Tibial artery (tissue), 4 donors: ENCODE results near the gene SH3PXD2B.

Experiments used
- DNase-seq, 2 donors: peaks; one replicate each; pipeline ENCODE4 v3.0.0-alpha.2; 2019
- H3K27ac ChIP-seq, 2 donors: fragments of 200-600 bp; sonication (generic) in 1 of 2; 1 replicate in 1 of 2; 2 replicates in 1 of 2; pipeline ENCODE4 v1.5.1; 2018 to 2019; ENCODE audit warnings: mild to moderate bottlenecking in 1 of 2
- H3K27me3 ChIP-seq, 2 donors: fragments of 200-600 bp; sonication (generic) in 1 of 2; one replicate each; pipeline versions ENCODE4 v1.5.1 to v1.6.0; 2016 to 2019
- H3K36me3 ChIP-seq, 3 donors: fragments of 200-600 bp; sonication (generic) in 2 of 3; one replicate each; pipeline ENCODE4 v1.5.1; 2016 to 2019; ENCODE audit warnings: mild to moderate bottlenecking in 2 of 3
- H3K4me1 ChIP-seq, 4 donors: fragments of 200-600 bp; sonication (generic) in 2 of 4; 1 replicate in 3 of 4; 2 replicates in 1 of 4; pipeline ENCODE4 v1.5.1; 2016 to 2019
- H3K4me3 ChIP-seq, 2 donors: fragments of 200-600 bp; sonication (generic) in 1 of 2; 1 replicate in 1 of 2; 2 replicates in 1 of 2; pipeline ENCODE4 v1.5.1; 2018 to 2019; ENCODE audit warnings: mild to moderate bottlenecking in 2 of 2
- H3K9me3 ChIP-seq, 3 donors: fragments of 200-600 bp; sonication (generic) in 1 of 3; one replicate each; pipeline ENCODE4 v1.5.1; 2016 to 2019
- intact Hi-C: fragments of 100-400 bp; cut with DNase I; formaldehyde crosslinking; loops from one replicate; pipeline ENCODE4 v1.15.0; 2023; ENCODE audit warnings: low total_unique reads
- TF ChIP-seq, protein P1 (sequence below), 2 experiments: fragments of 200-600 bp in 1 of 2; fragments of 450-650 bp in 1 of 2; IDR thresholded peaks; one replicate each; pipeline ENCODE4 v1.5.1; 2017 to 2019; ENCODE audit warnings: antibody characterized with exemption in 2 of 2, mild to moderate bottlenecking in 1 of 2, moderate library complexity in 1 of 2

The SH3PXD2B gene

DNA sequence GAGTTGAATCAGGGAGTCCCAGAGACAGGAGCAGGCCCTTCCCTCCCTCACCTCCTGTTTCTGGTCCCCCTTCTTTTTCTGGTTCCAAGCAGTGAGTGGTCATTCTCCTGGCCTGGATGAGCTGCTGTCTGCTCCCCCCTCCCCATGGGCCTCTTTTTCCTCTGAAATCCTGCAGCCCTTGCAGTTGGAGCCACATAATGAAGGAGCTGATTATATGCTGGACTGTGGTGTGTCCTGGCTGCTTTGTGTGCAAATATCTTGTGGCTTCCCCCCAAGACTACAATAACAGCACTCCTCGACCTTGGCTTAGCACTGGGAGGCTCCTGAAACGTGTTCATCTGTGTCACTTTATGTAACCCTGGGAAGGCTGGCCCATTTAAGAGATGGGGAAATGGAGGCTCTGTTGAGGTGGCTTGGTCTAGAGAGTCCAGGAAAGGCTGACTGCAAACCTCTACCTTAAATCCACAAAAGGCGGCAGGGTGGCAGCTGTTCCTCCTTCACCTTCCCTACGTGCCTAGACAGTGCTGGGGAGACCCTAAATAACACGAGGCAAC is 69.2 kb downstream of the SH3PXD2B start:
- intact Hi-C loops: no loop called here
- no peak overlapping the region for H3K27ac ChIP-seq

DNA sequence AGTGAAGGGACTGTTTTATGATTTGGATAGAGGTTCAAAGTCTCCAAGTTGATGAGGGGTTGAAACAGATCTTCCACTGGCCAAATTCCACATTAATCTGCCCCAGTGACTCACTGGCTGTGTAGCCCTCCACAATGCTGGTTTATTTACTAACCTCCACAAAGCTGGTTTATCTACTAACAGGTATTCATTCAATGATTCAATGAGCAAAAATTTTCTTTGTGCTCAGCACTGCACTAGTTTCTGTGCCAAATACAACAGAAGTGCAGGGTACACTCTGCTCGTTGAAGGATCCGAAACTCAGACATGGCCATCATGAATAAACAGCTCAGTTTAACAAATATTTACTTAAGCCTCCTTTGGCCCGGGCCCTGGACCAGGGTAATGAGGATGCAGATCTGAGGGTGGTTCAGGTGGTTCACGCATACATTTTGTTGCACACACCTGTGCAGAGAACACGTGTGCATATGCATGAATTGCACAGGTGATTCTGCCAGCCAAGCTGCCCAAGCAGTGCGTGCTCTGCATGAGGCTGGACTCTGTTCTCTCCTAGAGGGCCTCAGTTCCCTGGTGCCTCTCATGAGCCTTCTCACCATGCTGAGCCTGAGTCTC is 71.0 kb downstream of the SH3PXD2B start:
- Histone ChIP-seq H3K9me3 (no peaks in the 10 kb centered on the region), H3K4me1 (peaks cover 0 to 30% (median 10%) of the 10 kb centered on the region in 4 donors), H3K27me3 (no peaks in the 10 kb centered on the region), H3K36me3 (peaks cover 0 to 57% (median 42%) of the 10 kb centered on the region in 3 donors), H3K27ac (no peak overlapping the region), H3K4me3 (no peak overlapping the region)
- intact Hi-C loops: no loop called here
- DNase-seq: no peak
- TF ChIP-seq, protein P1, sequence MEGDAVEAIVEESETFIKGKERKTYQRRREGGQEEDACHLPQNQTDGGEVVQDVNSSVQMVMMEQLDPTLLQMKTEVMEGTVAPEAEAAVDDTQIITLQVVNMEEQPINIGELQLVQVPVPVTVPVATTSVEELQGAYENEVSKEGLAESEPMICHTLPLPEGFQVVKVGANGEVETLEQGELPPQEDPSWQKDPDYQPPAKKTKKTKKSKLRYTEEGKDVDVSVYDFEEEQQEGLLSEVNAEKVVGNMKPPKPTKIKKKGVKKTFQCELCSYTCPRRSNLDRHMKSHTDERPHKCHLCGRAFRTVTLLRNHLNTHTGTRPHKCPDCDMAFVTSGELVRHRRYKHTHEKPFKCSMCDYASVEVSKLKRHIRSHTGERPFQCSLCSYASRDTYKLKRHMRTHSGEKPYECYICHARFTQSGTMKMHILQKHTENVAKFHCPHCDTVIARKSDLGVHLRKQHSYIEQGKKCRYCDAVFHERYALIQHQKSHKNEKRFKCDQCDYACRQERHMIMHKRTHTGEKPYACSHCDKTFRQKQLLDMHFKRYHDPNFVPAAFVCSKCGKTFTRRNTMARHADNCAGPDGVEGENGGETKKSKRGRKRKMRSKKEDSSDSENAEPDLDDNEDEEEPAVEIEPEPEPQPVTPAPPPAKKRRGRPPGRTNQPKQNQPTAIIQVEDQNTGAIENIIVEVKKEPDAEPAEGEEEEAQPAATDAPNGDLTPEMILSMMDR (IDR thresholded peaks at IDR 0.05): no peak

More for the DNA sequence above, 69.2 kb downstream of the SH3PXD2B start:
- H3K4me3 ChIP-seq: no peak overlapping the region
- H3K9me3 ChIP-seq: no peaks in the 10 kb centered on the region
- H3K4me1 ChIP-seq: peaks cover 0 to 23% (median 10%) of the 10 kb centered on the region in 4 donors
- peaks cover 0 to 54% (median 38%) of the 10 kb centered on the region in 3 donors for H3K36me3 ChIP-seq
- TF ChIP-seq, protein P1 (IDR thresholded peaks at IDR 0.05): no peak
- H3K27me3 ChIP-seq: no peaks in the 10 kb centered on the region
- no peak for DNase-seq

DNA sequence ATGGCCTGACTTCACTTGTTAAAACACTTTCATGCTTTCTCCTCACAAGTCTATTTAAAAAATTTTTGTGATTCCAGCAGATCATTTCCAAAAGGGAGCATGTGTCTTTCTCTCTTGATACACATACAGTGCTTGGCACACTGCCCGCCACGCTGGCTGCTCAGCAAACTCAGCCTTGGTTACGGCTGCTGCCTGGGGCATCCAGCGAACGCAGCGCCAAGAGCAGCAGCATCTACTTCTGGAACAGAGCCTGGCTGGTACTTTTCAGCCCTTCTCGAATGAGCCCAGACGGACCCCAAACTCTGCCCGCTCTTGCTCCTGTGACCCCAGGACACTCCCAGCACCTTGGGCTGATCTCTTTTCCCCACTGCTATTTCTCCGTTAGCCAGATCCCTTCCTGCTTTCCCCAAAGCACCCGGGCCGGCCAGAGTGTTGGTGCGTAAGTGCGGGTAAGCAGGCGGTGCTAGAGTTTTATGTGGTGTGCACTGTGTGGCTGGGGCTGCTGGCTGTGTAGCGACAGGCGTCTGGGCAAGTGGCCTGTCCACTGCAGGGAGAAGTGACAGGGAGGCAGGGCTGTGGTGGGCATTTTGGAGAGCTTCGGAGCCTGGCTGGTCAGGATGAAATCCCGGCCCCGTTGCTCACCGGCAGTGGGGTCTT is 73.2 kb downstream of the SH3PXD2B start:
- peak; percentile 81 to 89 for DNase-seq
- Histone ChIP-seq H3K4me3 (peak overlapping the region in 1 of 2 donors; percentile 28), H3K27ac (peak overlapping the region; percentile 52 to 59), H3K4me1 (peaks cover 0 to 30% (median 10%) of the 10 kb centered on the region in 4 donors), H3K9me3 (no peaks in the 10 kb centered on the region), H3K27me3 (no peaks in the 10 kb centered on the region), H3K36me3 (peaks cover 5 to 58% (median 44%) of the 10 kb centered on the region in 3 donors)
- TF ChIP-seq, protein P1 (IDR thresholded peaks at IDR 0.05): no peak
- intact Hi-C loops: no loop called here

- peaks cover 0 to 30% (median 10%) of the 10 kb centered on the region in 4 donors for H3K4me1 ChIP-seq
- no peak overlapping the region for H3K4me3 ChIP-seq
- intact Hi-C loops: no loop called here
- DNase-seq: no peak
- TF ChIP-seq, protein P1 (IDR thresholded peaks at IDR 0.05): no peak
- no peaks in the 10 kb centered on the region for H3K27me3 ChIP-seq
- H3K36me3 ChIP-seq: peaks cover 7 to 58% (median 38%) of the 10 kb centered on the region in 3 donors
- H3K9me3 ChIP-seq: no peaks in the 10 kb centered on the region
- H3K27ac ChIP-seq: peak overlapping the region in 1 of 2 donors; percentile 59
Measured at GRCh38 chr5:172380301-172380986, 73.9 kb downstream of the SH3PXD2B start.

DNA sequence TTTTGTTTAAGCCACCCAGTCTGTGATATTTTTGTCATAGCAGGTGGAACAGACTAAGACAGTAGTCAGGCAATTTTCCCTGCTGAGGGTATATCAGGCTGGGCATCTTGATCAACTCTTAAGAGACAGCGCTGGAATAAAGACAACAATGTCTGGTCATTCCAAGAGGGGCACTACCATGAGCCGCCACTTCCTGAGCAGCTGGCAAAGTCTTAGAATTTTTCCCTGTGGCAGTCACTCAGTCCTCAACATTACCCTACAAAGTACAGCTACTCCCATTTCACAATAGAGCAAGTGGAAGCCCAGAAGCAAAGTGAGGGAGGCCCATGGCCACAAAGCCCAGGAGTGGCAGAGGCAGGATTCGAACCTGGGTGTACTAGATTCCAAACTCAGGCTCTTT is 74.8 kb downstream of the SH3PXD2B start:
- TF ChIP-seq, protein P1 (IDR thresholded peaks at IDR 0.05): no peak
- Histone ChIP-seq H3K9me3 (no peaks in the 10 kb centered on the region), H3K4me3 (no peak overlapping the region), H3K27ac (no peak overlapping the region), H3K4me1 (peaks cover 0 to 30% (median 10%) of the 10 kb centered on the region in 4 donors), H3K27me3 (no peaks in the 10 kb centered on the region), H3K36me3 (peaks cover 7 to 50% (median 38%) of the 10 kb centered on the region in 3 donors)
- no peak for DNase-seq
- intact Hi-C loops: no loop called here
